Measurements from ENCODE around the gene ATAD3C.

DNA sequence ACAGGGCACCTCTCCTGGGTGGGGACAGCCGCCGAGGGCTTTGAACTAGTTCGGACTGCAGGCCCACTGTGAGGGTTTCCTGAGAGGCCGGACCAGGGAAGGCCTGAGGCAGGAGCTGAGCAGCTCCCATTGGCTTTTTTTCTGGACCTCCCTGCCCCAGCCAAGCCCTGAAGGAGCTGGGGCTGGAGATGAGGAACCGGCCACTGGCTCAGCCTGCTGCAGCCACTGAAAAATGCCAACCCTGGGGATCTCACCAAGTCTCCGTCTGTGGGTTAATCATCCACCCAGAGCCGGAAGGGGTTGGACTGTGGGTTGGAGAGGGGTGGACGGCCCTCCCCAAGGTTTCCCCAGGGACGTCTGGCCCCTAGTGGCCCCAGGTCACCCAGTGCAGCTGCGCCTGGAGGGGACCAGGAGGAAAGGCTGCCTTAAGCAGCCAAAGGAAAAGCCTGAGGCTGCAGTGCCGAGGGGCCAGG, 11.5 kb upstream of the ATAD3C start:
- TF ChIP-seq, protein P1, sequence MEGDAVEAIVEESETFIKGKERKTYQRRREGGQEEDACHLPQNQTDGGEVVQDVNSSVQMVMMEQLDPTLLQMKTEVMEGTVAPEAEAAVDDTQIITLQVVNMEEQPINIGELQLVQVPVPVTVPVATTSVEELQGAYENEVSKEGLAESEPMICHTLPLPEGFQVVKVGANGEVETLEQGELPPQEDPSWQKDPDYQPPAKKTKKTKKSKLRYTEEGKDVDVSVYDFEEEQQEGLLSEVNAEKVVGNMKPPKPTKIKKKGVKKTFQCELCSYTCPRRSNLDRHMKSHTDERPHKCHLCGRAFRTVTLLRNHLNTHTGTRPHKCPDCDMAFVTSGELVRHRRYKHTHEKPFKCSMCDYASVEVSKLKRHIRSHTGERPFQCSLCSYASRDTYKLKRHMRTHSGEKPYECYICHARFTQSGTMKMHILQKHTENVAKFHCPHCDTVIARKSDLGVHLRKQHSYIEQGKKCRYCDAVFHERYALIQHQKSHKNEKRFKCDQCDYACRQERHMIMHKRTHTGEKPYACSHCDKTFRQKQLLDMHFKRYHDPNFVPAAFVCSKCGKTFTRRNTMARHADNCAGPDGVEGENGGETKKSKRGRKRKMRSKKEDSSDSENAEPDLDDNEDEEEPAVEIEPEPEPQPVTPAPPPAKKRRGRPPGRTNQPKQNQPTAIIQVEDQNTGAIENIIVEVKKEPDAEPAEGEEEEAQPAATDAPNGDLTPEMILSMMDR (IDR thresholded peaks at IDR 0.05), result no peak
- TF ChIP-seq EZH2 (IDR thresholded peaks at IDR 0.05), result no peak
- TF ChIP-seq EZH2phosphoT487 (IDR thresholded peaks at IDR 0.05), result no peak

Data from neural progenitor cell (in vitro differentiated cells).